HFFc6 (cell line): ENCODE measurements around the gene MIGA2. TPM values are rescaled to one million over a fixed set of nuclear protein-coding genes. Genes with fewer than 3 reads are reported as not detected.

ENCODE experiments used
- DNase-seq: peaks from one replicate; pipeline ENCODE4 v3.0.0-alpha.2; 2018
- H3K27ac Mint-ChIP-seq: 2 replicates; pipeline ENCODE4 v1.8.0; 2020; ENCODE audit warnings: mild to moderate bottlenecking, mixed read lengths
- H3K27me3 Mint-ChIP-seq: 2 replicates; pipeline ENCODE4 v1.8.0; 2021; ENCODE audit warnings: mild to moderate bottlenecking, moderate library complexity, mixed read lengths; ENCODE audit not compliant: insufficient read depth
- H3K36me3 Mint-ChIP-seq: 2 replicates; pipeline ENCODE4 v1.8.0; 2021; ENCODE audit warnings: low read depth, mixed read lengths
- H3K4me1 Mint-ChIP-seq: 2 replicates; pipeline ENCODE4 v1.8.0; 2020; ENCODE audit warnings: low read depth, mixed read lengths
- H3K4me3 Mint-ChIP-seq: 2 replicates; pipeline ENCODE4 v1.8.0; 2020; ENCODE audit warnings: mild to moderate bottlenecking, moderate library complexity, mixed read lengths
- H3K9me3 Mint-ChIP-seq: 2 replicates; pipeline ENCODE4 v1.8.0; 2020; ENCODE audit warnings: mild to moderate bottlenecking, mixed read lengths
- total RNA-seq, 6 experiments: library from RNA; stranded (reverse); fragmentation: NEBNext Ultra II Directional; extraction: Animal tissue kit (Norgen Biotek cat#: 25700); gene quantifications; 2 replicates in 1 of 6; 3 replicates in 5 of 6; pipeline ENCODE4 v1.2.3, GENCODE V29; 2021
- TF ChIP-seq, protein P1 (sequence below): fragments of 200-600 bp; sonication (generic); IDR thresholded peaks from 2 replicates; pipeline ENCODE4 v1.5.0; 2021; ENCODE audit warnings: antibody characterized with exemption, mild to moderate bottlenecking

MIGA2 gene
- total RNA-seq, 6 experiments from 2014 or later, result 20.2 to 30.2 (median 22.2) TPM

DNA sequence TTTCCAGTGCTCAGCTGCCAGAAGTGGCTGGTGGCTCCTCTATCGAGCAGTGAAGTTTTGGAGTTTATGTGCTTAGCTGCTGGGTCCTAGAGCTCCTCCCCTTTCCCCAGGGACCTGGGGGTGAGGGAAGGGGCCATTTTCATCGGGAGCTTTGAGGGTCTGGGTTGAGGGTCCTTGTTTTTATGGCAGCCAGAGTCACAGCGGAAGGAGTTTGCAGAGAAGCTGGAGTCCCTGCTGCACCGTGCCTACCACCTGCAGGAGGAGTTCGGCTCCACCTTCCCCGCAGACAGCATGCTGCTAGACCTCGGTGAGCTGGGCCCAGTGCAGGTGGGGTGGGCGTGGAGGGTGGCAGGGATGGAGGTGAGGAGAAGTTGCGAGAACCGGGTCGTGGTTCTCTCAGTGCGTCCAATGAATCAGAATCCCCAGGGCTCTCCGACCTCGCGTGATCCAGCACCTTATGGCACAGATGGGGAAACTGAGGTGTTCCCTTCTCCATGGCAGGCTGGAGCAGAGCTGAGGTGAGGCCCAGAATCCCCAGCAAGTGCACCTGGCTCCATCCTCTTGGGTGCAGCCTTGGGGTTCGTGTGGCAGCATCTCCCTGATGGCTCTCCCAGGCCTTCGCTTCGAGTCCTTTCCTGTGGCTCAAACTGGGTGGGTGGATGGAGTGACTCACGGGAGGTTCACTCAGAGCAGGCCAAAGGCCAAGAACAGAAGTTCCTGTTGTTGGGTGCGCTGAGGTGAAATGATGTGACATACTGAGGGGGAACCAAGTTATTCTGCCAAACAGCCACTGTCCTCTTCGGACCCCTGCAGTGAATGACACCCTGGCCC, 22.8 kb downstream of the MIGA2 start:
- TF ChIP-seq, protein P1, sequence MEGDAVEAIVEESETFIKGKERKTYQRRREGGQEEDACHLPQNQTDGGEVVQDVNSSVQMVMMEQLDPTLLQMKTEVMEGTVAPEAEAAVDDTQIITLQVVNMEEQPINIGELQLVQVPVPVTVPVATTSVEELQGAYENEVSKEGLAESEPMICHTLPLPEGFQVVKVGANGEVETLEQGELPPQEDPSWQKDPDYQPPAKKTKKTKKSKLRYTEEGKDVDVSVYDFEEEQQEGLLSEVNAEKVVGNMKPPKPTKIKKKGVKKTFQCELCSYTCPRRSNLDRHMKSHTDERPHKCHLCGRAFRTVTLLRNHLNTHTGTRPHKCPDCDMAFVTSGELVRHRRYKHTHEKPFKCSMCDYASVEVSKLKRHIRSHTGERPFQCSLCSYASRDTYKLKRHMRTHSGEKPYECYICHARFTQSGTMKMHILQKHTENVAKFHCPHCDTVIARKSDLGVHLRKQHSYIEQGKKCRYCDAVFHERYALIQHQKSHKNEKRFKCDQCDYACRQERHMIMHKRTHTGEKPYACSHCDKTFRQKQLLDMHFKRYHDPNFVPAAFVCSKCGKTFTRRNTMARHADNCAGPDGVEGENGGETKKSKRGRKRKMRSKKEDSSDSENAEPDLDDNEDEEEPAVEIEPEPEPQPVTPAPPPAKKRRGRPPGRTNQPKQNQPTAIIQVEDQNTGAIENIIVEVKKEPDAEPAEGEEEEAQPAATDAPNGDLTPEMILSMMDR, result no peak
- Mint-ChIP-seq H3K27me3 (peaks cover 1% of the 10 kb centered on the region; the same call in 1 of the 2 replicates), H3K4me3 (no peak overlapping the region), H3K9me3 (no peaks in the 10 kb centered on the region), H3K27ac (peak overlapping the region; percentile 29; the same call in 1 of the 2 replicates), H3K36me3 (peaks cover 12% of the 10 kb centered on the region), H3K4me1 (peaks cover 18% of the 10 kb centered on the region)
- peak; percentile 17 for DNase-seq

GRCh38 chr9:129059796-129060785, 23.7 kb downstream of the MIGA2 start:
- peaks cover 1% of the 10 kb centered on the region; the same call in 1 of the 2 replicates for H3K27me3 Mint-ChIP-seq
- H3K27ac Mint-ChIP-seq, result no peak overlapping the region
- no peak for DNase-seq
- peaks cover 13% of the 10 kb centered on the region for H3K4me1 Mint-ChIP-seq
- H3K36me3 Mint-ChIP-seq, result peaks cover 6% of the 10 kb centered on the region; the same call in 1 of the 2 replicates
- TF ChIP-seq, protein P1, result no peak
- H3K9me3 Mint-ChIP-seq, result no peaks in the 10 kb centered on the region
- H3K4me3 Mint-ChIP-seq, result no peak overlapping the region

DNA sequence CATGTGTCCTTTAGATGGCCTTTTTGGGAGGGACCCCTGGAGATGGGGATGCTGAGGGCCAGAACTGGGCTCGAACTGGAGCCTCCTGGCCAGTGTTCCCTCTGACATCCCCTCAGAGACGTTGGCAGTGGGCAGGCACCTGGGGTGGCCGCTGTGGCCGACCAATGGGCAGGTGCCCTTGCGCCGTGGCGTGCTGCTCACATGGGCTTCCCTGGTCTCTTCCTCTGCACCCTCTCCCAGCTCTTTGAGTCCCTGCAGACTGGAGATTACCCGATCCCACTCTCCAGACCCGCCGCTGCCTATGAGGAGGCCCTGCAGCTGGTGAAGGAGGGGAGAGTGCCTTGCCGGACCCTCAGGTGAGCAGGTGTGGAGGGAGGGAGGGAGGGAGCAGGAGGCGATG, 24.6 kb downstream of the MIGA2 start:
- TF ChIP-seq, protein P1, result no peak
- no peak overlapping the region for H3K4me3 Mint-ChIP-seq
- H3K27me3 Mint-ChIP-seq, result peaks cover 1% of the 10 kb centered on the region; the same call in 1 of the 2 replicates
- H3K36me3 Mint-ChIP-seq, result peaks cover 13% of the 10 kb centered on the region
- H3K9me3 Mint-ChIP-seq, result no peaks in the 10 kb centered on the region
- no peak for DNase-seq
- peaks cover 13% of the 10 kb centered on the region for H3K4me1 Mint-ChIP-seq
- H3K27ac Mint-ChIP-seq, result no peak overlapping the region

GRCh38 chr9:129063061-129063460, 26.6 kb downstream of the MIGA2 start:
- no peak overlapping the region for H3K4me3 Mint-ChIP-seq
- no peak overlapping the region for H3K27ac Mint-ChIP-seq
- DNase-seq, result no peak
- peaks cover 1% of the 10 kb centered on the region; the same call in 1 of the 2 replicates for H3K27me3 Mint-ChIP-seq
- TF ChIP-seq, protein P1, result no peak
- H3K36me3 Mint-ChIP-seq, result peaks cover 13% of the 10 kb centered on the region
- no peaks in the 10 kb centered on the region for H3K9me3 Mint-ChIP-seq
- peaks cover 13% of the 10 kb centered on the region for H3K4me1 Mint-ChIP-seq

- H3K27me3 Mint-ChIP-seq, result peaks cover 1% of the 10 kb centered on the region; the same call in 1 of the 2 replicates
- H3K9me3 Mint-ChIP-seq, result no peaks in the 10 kb centered on the region
- TF ChIP-seq, protein P1, result no peak
- peaks cover 13% of the 10 kb centered on the region for H3K36me3 Mint-ChIP-seq
- H3K27ac Mint-ChIP-seq, result no peak overlapping the region
- DNase-seq, result no peak
- no peak overlapping the region for H3K4me3 Mint-ChIP-seq
- peaks cover 3% of the 10 kb centered on the region for H3K4me1 Mint-ChIP-seq
Observed at GRCh38 chr9:129064499-129064908, 28.1 kb downstream of the MIGA2 start.
